OCI-LY1 (cell line): ENCODE results near the gene TESPA1.

Experiments used
- H2AFZ ChIP-seq: fragments of 200-600 bp; sonication (generic), shearing (Covaris generic); 2 replicates; pipeline ENCODE4 v1.6.0; 2014; ENCODE audit warnings: antibody characterized with exemption, mild to moderate bottlenecking, low read length
- H3F3A ChIP-seq: fragments of 200-600 bp; sonication (generic), shearing (Covaris generic); 2 replicates; pipeline ENCODE4 v1.6.0; 2014; ENCODE audit warnings: mild to moderate bottlenecking, antibody characterized with exemption, low read length, moderate library complexity; ENCODE audit not compliant: insufficient read depth
- H3K27ac ChIP-seq: fragments of 200-600 bp; sonication (generic); 2 replicates; pipeline ENCODE4 v1.5.1; 2014; ENCODE audit warnings: low read length, mixed run types, mild to moderate bottlenecking, low read depth; ENCODE audit not compliant: poor library complexity, severe bottlenecking
- H3K27me3 ChIP-seq: fragments of 200-600 bp; sonication (generic); 2 replicates; pipeline ENCODE4 v1.6.0; 2014; ENCODE audit warnings: antibody characterized with exemption, mild to moderate bottlenecking, low read length, moderate library complexity; ENCODE audit not compliant: insufficient read depth
- H3K36me3 ChIP-seq: fragments of 200-600 bp; sonication (generic); 2 replicates; pipeline ENCODE4 v1.6.1; 2014; ENCODE audit warnings: mild to moderate bottlenecking, antibody characterized with exemption, low read length, moderate library complexity, mixed read lengths; ENCODE audit not compliant: insufficient read depth
- H3K4me1 ChIP-seq: fragments of 200-600 bp; sonication (generic); 2 replicates; pipeline ENCODE4 v1.5.1; 2014; ENCODE audit warnings: mild to moderate bottlenecking, low read length, moderate library complexity; ENCODE audit not compliant: insufficient read depth, severe bottlenecking
- H3K4me2 ChIP-seq: fragments of 200-600 bp; sonication (generic), shearing (Covaris generic); 2 replicates; pipeline ENCODE4 v1.6.1; 2014; ENCODE audit warnings: low read length
- H3K4me3 ChIP-seq: fragments of 200-600 bp; sonication (generic); 2 replicates; pipeline ENCODE4 v1.5.1; 2014; ENCODE audit warnings: low read length, low read depth, mild to moderate bottlenecking, mixed read lengths; ENCODE audit not compliant: poor library complexity, severe bottlenecking
- H3K79me2 ChIP-seq: fragments of 200-600 bp; shearing (Covaris generic); 2 replicates; pipeline ENCODE4 v1.6.1; 2016; ENCODE audit warnings: mixed run types, low read length, mixed read lengths; ENCODE audit not compliant: insufficient read depth
- H3K9ac ChIP-seq: fragments of 200-600 bp; sonication (generic), shearing (Covaris generic); 2 replicates; pipeline ENCODE4 v1.6.1; 2014; ENCODE audit warnings: mild to moderate bottlenecking, low read length, mixed read lengths
- H3K9me2 ChIP-seq: fragments of 200-600 bp; sonication (generic), shearing (Covaris generic); 2 replicates; pipeline ENCODE4 v1.6.1; 2014; ENCODE audit warnings: low read depth, mild to moderate bottlenecking, low read length, mixed read lengths
- H3K9me3 ChIP-seq: fragments of 200-600 bp; shearing (Covaris generic); 2 replicates; pipeline ENCODE4 v1.6.1; 2014; ENCODE audit warnings: low read length, mixed read lengths
- H4K20me1 ChIP-seq: fragments of 200-600 bp; sonication (generic), shearing (Covaris generic); 2 replicates; pipeline ENCODE4 v1.6.0; 2016; ENCODE audit warnings: mild to moderate bottlenecking, low read length; ENCODE audit not compliant: insufficient read depth
- CTCF ChIP-seq: fragments of 200-600 bp; sonication (generic), shearing (Covaris generic); IDR thresholded peaks from 2 replicates; pipeline ENCODE4 v1.5.1; 2017; ENCODE audit warnings: mild to moderate bottlenecking, antibody characterized with exemption, low read length, moderate library complexity, mixed read lengths
- EZH2 ChIP-seq: fragments of 200-600 bp; sonication (generic), shearing (Covaris generic); IDR thresholded peaks from 2 replicates; pipeline ENCODE4 v1.8.0; 2017; ENCODE audit warnings: borderline replicate concordance, mixed run types, mild to moderate bottlenecking, antibody characterized with exemption, low read length, moderate library complexity, mixed read lengths

Gene TESPA1

DNA sequence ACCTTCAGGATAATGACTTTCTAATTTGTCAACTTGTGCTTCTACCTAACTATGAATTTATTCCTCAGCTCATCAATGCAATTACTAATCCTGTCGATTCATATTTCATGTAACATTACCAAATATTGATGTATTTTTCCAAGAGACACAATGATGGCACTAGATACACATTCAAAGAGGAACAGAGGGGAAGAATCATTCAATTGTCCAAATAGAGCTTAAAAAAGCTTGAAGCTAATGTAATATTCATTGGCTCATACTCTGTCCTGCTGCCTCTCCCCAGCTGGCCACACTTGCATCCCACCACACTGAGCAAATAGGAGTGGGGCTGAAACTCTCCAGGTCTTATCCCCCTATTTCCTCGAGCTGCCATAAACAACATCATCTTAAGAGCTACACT, 9.3 kb downstream of the TESPA1 start:
- TF ChIP-seq CTCF (no peak), EZH2 (no peak)
- H3K4me2 ChIP-seq, result no peak overlapping the region
- H3K9ac ChIP-seq, result no peak overlapping the region
- no peak overlapping the region for H3K27ac ChIP-seq
- H3F3A ChIP-seq, result no peaks in the 10 kb centered on the region
- H3K79me2 ChIP-seq, result no peaks in the 10 kb centered on the region; the same call in 1 of the 2 replicates
- no peaks in the 10 kb centered on the region for H3K9me3 ChIP-seq
- no peaks in the 10 kb centered on the region for H3K27me3 ChIP-seq
- H3K9me2 ChIP-seq, result no peaks in the 10 kb centered on the region
- no peaks in the 10 kb centered on the region for H4K20me1 ChIP-seq
- no peak overlapping the region for H2AFZ ChIP-seq
- peaks cover 78% of the 10 kb centered on the region for H3K36me3 ChIP-seq
- H3K4me3 ChIP-seq, result no peak overlapping the region
- H3K4me1 ChIP-seq, result peaks cover 8% of the 10 kb centered on the region

DNA sequence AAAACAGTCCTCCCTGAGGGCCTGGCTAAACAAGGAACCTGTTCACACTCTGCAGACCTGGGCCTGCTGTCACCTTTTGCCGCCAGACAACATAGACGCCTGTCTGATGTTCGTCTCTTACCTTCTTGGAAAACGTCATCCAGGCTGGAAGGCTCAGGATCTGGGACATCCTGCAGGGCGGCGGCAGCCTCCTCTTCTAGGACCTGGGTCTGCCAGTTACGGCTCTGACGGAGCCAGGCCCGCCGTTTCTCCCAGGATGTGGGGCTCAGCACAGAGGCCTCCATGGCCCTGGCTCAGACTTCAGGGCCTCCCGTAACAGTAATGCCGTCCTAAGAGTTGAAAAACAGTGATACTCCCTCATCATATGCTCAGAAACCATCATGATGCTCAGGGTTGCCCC, 10.3 kb downstream of the TESPA1 start:
- Histone ChIP-seq H3K79me2 (no peaks in the 10 kb centered on the region; the same call in 1 of the 2 replicates), H3K4me3 (no peak overlapping the region), H3K9me2 (no peaks in the 10 kb centered on the region), H3K27ac (no peak overlapping the region), H3K27me3 (no peaks in the 10 kb centered on the region), H3K4me1 (peaks cover 3% of the 10 kb centered on the region), H3K36me3 (peaks cover 72% of the 10 kb centered on the region), H3K4me2 (no peak overlapping the region), H3K9me3 (no peaks in the 10 kb centered on the region), H3F3A (no peaks in the 10 kb centered on the region), H4K20me1 (no peaks in the 10 kb centered on the region), H2AFZ (no peak overlapping the region), H3K9ac (no peak overlapping the region)
- no peak for TF ChIP-seq EZH2
- no peak for TF ChIP-seq CTCF

GRCh38 chr12:54973556-54973955, 11.0 kb downstream of the TESPA1 start:
- TF ChIP-seq CTCF (no peak), EZH2 (no peak)
- H3K79me2 ChIP-seq, result no peaks in the 10 kb centered on the region; the same call in 1 of the 2 replicates
- H3K27ac ChIP-seq, result no peak overlapping the region
- no peak overlapping the region for H3K4me2 ChIP-seq
- H3K9me3 ChIP-seq, result no peaks in the 10 kb centered on the region
- H3K36me3 ChIP-seq, result peaks cover 66% of the 10 kb centered on the region
- no peak overlapping the region for H3K4me3 ChIP-seq
- H3F3A ChIP-seq, result no peaks in the 10 kb centered on the region
- H3K27me3 ChIP-seq, result no peaks in the 10 kb centered on the region
- no peak overlapping the region for H2AFZ ChIP-seq
- H3K9ac ChIP-seq, result no peak overlapping the region
- peaks cover 2% of the 10 kb centered on the region for H3K4me1 ChIP-seq
- no peaks in the 10 kb centered on the region for H3K9me2 ChIP-seq
- H4K20me1 ChIP-seq, result no peaks in the 10 kb centered on the region
